Left forelimb (tissue), 1 donor: ENCODE measurements around the gene CIT.
"Not testable (repeated sequence)": the region's sequence is repeated elsewhere in the genome, so short reads cannot be mapped to it uniquely, and the experiment has no call there.

Experiments used
- DNase-seq: peaks from one replicate; pipeline ENCODE4 v3.0.0-alpha.2; 2018; ENCODE audit warnings: low spot score

The CIT gene

DNA sequence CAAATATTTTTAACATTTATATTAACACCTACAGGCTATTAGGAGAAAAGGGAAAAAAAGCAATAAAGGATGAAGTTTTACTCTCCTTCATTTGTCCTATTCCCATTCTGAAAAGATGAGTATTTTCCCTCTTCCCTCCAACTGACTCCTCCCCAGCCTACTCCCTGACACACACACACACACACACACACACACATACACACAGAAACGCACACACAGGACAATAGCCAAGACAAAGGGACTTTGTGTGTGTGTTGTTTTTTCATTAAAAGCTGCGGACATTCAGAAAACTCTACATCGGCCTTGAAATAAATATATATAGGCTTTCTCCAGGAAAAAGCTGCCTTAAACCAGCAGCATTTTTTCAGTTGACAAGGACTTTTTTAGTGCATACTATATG, 134.4 kb downstream of the CIT start:
- no peak for DNase-seq

DNA sequence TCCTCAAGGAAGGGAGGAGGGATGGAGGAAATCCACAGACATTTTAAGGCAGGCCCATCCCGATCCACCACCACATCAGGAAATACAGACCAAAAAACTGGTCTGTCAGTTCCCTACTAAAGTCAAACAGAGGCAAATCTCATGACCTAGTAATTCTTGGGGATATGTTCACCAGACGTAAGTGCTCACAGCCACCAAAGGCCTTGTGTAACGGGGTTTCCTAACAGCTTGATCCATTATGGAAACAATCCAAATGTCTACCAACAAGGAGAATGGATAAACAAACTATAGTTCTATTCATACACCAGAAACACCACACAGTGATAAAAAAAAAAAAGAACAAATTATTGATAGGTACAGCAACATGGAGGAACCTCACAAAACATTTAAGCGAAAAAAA, 136.3 kb downstream of the CIT start:
- no peak for DNase-seq

DNA sequence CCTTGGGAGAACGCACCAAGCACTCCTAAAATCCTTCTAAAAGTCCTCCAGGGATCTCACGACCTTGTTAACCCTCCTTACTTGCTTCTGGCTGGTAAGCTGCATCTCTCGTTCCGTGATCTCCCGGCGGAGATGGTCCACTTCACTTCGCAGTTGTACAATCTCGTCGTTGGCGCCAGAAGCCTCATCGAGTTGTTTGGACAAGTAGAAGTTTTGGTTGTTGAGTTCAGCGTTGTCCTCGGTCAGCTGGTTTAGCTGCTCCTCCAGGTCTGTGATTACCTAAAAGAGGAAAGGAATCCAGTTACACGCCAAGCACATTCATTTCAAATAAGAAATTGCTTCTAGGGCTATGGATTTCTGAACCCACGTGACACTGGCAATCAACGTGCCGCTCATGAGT, 142.0 kb downstream of the CIT start:
- DNase-seq, result no peak

DNA sequence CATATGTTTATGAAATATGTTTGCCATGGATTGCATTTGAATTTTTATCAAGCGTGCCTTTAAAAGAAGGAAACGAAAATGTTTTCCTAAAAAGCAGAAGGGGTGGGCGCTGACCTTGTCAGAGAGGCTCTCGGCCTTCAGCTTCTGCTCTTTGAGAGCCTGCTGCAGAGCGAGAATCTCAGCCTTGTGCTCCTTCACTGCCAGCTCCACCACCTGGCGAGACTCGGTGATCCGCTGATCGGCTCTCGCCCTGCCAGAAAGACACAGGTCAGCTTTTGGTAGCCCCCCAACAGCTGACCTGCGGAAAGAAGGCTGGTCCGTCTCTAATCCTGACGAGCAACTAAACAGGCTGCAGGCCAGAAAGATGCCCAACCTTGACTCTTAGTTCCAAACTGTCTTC, 146.7 kb downstream of the CIT start:
- DNase-seq, result no peak

DNA sequence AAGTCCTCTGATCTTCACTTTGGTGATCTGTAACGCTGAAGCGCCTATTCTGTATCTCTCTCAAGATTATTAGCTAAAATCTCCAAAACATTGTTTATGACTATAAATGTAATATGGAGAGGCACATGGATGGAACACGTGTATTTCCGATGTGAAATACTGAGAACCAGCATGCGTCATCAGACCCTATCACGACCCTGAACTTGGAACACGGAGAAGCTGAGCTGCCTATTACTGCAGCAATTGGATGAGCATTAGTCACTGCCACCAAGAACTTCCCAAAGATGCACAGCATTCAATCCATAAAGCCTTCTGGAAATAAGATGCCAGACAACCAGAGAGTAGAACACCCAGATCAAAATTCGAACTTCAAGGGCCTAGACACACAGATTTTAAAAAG, 147.2 kb downstream of the CIT start:
- DNase-seq, result no peak

DNA sequence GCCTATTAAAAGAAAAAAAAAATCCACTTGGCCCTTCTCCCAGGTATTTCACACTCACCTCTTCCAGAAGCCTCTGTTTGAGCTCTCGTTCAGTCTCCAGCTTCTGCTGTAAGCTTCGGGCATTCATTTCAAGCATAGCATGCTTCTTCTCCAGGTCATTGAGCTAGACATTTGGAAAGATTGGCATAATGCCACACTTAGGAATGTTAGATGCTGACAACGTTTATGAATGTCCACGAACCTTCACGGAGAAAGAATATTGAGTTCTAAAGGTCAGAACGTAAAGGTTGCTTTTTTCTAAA, 148.7 kb downstream of the CIT start:
- no peak for DNase-seq

DNA sequence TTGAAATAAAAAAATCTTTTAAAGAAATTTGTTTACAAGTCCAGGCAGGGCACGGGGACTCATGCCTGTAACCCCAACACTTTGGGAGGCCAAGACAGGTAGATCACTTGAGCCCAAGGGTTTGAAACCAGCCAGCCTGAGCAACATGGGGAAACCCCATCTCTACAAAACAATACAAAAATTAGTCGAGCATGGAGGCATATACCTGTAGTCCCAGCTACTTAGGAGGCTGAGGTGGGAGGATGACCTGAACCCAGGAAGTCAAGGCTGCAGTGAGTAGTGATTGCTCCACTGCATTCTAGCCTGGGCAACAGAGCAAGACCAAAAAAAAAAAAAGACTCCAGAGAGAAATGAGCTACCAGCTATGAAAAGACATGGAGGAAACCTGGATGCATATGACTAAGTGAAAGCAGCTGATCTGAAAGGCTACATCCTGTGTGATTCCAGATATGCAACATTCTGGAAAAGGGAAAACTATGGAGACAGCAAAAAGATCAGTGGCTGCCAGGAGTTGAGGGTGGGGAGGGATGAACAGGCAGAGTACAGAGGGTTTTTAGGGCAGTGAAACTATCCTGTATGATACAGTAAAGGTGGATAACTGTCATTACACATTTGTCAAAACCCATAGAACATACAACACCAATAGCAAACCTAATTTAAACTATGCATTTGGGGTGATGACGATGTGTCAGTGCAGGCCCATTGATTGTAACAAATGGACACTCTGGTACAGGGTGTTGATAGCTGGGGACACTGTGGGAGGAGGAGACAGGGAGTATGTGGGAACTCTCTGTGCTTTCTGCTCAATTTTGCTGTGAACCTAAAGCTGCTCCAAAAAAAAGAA, 149.3 kb downstream of the CIT start:
- no peak for DNase-seq

DNA sequence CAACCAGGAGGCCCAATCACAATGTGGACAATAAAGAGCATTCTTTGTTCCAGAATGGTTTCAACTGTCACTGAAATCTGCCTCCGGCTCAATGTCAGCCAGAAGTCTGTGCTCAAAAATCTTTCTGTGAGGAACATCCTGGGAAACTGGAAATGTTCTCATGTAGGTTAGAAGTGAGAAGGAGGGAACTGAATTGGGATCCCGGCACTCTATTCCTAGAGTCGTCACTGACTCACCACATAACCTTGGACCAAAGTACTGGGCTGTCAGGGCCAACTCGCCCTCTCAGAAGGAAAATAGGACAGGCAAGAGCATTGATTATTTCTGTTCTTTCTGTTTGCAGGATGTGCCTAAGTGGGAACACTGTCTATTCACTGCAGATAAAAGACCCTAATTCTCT, 151.6 kb downstream of the CIT start:
- no peak for DNase-seq

DNA sequence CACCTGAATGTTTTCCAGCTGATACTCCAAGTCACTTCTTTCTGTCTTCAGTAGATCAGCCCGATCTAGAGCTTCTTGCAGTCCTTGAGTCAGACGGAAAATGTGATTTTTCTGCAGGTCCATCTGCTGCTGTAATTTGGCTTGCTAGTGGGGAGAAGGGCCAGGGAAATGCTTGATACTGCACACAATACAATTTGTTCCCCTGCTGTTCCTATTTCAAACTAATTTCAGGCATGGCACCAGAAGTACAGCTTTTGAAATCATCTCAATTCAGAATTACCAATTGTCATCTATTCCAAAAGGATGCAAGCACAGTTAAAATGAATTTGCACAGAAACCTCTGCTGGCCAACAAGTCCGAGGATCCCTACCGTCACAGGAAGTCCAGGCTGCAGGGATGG, 155.8 kb downstream of the CIT start:
- DNase-seq, result no peak

DNA sequence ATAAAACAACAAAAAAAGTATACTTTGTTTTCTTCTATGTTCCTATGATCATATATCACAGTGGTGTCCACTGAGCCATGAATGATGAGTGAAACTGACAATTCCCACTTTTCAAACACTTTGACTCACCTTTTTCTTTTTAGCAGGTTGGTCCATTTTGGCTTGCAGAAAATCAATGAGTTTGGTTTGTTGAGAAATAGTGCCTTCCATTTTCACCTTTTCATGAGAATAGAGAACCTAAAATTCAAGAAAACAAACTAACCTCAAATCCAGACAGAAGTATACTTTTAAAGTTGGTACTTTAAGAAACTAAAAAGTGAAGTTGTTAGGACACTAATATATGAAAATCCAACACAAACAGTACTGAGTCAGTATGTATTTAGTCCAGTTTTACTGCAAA, 156.8 kb downstream of the CIT start:
- no peak for DNase-seq

DNA sequence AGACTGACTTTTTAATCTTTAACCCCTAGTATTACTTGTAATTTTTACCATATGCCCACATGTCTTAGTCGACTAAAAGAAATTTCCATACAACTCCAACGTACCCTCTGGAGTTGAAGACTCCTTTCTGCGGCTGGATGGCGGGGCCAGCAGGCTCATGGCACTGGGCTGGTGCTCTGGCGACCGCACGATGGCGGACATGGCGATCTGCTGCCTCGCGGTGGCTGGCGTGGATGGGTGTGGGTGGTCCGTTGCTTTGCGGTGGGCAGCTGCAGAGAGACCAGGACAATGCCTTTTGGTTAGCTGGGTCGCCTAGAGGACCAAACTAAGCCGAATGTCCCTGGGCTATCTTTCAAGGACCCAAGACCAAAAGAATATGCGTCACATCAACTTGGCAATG, 159.0 kb downstream of the CIT start:
- no peak for DNase-seq

DNA sequence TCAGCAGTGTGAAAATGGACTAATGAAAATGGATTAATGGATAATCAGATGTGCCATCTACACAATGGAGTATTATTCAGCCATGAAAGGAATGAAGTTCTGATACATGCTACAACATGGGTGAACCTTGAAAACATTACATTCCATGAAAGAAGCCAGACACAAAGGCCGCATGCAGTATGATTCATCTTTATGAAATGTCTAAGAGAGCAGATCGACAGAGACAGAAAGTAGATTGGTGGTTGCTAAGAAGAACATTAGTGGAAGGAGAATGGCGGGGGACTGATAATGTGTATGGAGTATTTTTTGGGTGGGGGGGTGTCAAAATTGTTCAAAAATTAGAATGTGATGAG, 161.9 kb downstream of the CIT start:
- DNase-seq, result no peak

DNA sequence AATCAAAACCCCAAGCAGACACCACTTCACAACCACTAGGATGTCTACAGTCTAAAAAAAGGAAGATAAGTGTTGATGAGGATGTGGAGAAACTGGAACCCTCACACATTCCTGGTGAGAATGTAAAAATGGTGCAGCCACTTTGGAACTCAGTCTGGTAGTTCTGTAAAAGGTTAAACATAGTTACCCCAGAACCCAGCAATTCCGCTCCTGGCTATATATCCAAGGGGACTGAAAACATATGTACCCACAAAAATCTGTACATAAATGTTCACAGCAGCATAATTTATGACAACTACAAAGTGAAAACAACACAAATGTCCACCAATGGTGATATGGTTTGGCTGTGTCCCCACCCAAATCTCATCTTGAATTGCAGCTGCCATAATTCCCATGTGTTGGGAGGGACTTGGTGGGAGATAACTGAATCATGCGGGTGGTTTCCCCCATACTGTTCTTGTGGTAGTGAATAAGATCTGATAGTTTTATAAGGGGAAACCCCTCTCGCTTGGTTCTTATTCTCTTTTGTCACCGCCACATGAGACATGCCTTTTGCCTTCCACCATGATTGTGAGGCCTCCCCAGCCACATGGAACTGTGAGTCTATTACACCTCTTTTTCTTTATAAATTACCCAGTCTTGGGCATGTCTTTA, 162.4 kb downstream of the CIT start:
- no peak for DNase-seq

DNA sequence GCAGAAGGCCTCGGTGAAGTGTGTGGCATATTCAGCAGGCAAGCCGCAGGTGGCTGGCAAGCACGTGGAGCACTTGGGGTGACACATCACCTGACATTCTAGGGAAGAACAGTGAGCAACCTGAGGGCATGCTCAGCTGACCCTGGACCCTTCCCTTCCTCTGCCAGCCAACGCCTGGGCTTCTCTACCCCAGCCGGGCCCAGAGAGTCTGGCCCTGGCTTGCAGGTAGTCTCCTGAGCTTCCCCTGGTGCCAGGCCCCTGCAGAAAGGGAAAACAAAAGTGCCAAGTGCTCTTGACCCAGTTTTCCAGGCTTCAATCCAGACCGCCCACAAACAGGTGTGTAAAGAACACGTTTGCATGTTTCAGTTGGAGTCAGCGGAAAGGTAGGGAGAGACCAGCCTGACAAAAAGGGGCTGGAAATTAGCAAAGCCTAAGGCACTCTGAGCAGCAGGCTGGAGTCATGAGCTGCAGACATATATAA, 163.5 kb downstream of the CIT start:
- DNase-seq, result no peak

DNA sequence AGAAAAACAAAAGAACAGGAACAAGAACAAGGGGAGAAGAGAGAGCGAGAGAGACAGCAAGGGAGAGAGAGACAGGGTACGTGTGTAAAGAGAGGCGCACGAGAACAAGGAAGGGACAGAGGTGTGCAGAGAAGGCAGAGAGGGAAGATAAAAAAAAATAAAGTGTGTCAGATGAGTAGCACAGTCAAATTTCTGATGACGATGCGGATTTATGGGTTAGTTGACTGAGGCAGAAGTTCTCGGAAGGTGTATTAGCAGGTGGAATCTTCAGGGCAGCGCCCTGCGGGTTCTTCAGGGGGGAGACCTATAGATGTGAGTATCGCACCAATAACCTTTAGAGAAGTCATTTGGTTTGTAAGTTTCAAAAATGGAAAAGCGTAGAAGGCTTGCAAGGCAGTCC, 164.4 kb downstream of the CIT start:
- DNase-seq, result no peak

DNA sequence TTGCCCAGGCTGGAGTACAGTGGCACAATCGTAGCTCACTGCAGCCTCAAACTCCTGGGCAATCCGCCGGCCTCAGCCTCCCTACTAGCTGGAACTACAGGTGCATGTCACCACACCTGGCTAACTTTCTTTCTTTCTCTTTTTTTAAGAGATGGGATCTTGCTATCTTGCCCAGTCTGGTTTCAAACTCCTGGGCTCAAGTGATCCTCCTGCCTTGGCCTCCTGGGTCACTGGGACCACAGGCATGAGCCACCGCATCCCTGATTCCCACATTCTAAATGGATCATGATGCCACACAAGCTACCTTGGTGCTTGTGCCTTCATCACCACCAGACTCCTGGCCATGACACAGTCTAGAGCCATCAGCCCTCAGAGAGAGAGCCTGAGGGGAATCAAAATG, 165.4 kb downstream of the CIT start:
- no peak for DNase-seq

DNA sequence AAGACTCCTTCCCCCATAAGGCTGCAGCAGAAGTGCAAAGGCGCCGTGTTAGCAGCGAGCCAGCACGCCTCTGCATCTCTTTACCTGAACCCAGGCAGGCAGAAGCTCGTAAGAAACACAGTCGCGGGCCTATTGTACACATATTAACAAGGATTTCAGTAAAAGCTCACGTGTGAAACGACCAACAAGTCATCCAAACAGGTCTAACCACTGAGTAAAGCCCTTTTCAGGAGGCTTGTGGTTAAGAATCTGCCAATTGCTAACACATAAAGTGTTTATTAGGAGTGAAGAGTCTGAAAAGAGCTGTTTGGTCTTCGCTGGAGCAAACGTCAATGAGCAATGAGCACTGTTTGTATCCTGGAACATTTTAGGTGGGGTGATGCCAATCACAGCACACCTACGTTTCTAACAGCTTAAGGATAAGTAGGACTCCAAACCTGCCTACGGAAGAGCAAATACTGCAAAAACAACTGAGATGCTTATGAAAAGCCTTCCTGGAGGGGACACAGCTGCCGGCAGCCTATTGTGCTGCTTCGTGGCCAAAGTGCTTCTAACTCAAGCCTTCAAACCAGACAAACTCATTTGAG, 166.1 kb downstream of the CIT start:
- DNase-seq, result no peak

DNA sequence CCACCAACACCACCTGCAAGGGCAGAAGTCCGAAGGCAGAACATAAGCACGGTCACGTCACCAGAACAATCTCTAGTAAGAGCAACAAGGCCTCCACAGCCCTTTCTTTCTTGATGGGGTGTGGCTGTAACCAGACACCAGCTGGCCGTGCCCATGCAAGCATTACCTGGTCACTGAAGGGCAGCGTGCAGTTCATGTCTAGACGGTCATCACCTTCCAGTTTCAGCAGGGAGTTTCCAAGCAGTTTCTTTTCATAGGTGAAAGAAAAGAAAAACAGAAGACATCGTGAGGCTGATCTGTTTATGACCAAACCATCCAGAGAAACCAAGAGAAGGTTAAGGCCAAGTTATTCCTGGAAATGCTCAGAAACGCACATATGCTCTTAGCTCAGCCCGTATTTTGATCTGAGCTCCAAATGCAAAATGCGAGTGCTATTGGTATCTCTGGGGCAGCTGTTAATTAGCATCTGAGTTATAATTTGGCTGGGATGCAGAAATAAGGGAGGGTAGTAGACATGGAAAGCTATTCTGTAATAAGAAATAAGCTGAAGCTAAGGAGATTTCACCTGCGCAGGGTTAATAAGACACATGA, 166.7 kb downstream of the CIT start:
- no peak for DNase-seq

DNA sequence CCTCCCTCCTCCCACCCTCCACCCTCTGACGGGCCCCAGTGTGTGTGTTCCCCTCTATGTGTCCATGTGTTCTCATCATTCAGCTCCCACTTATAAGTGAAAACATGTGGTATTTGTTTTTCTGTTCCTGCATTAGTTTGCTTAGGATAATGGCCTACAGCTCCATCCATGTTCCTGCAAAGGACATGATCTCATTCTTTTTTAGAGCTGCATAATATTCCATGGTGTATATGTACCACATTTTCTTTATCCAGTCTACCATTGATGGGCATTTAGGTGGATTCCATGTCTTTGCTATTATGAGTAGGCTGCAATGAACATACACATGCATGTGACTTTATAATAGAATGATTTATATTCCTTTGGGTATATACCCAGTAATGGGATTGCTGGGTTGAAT, 170.7 kb downstream of the CIT start:
- DNase-seq, result not testable (repeated sequence)

DNA sequence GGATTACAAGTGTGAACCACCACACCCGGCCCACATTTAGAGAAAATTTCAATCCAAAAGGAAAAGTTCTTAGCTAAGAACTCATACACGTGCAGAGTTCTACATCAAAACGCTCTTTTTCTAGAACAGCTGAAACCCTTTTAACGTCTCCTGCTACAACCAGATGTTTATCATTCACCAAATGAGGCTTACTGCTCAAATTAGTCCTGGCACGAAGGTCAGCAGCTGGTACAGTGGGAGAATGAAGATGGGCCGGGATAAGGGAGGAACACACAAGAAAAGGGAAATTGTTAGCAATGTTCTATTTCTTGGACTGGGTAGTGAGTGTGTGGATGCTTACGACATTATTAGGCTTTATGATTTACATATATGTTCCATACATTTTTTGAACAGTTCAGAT, 171.9 kb downstream of the CIT start:
- DNase-seq, result no peak

DNA sequence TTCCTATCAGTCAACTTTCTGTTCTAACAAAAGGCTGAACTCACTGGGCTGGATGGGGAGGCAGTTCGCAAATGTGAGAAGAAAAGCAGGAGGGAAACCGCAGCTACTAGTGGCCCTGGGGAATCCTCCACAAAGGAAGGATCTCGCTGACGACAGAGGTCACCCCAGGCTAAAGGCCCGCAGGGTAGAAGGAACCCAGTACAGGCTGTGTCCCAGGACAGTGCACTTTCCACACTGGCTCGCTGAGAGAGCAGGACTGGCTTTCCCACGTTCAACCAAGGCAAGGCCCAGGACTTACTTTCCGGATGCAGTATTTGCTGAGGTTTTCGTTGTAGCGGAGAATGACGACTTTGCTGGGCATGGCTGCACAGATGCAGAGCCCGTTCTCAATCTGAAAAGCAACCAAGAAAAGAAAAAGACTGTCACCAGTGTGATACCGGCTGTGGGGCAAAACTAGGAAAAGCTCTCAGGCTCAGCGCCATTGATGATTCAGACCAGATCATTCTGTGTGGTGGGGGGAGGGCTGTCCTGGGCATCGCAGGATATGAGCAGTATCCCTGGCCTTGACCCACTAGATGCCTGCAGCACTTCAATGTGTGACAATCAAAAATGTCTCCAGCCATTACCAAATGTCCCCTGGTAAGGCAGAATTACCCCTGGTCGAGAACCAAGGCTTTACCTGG, 172.9 kb downstream of the CIT start:
- DNase-seq, result no peak

DNA sequence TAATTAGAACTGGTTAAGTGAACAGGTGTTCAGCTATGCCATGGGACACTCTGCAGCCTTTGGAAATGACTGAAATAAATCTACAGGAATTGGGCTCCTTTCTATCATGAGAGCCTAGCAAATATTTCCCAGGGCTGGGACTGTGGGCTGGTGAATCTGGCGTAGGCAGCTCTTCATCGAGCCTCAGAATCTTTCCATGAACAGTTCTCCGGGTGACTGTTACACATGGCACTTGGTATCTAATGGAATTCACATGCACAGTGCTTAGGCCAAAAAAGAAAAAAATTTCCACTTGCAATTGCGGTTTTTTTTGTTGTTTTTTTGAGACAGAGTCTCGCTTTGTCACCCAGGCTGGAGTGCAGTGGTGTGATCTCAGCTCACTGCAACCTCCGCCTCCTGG, 177.0 kb downstream of the CIT start:
- no peak for DNase-seq
